Measurements from ENCODE around the gene PCMT1. TPM values are rescaled to one million over a fixed set of nuclear protein-coding genes. Genes with fewer than 3 reads are reported as not detected.

Gene PCMT1
- total RNA-seq, 1 donor from 2014 or later: 105 TPM

- peaks cover 0 to 18% of the 10 kb centered on the region in 2 donors for H3K36me3 ChIP-seq
- intact Hi-C loops (cut with DNase I): no loop called here
Measured at GRCh38 chr6:149823013-149823412, 73.5 kb downstream of the PCMT1 start.

GRCh38 chr6:149825292-149825691 is 75.8 kb downstream of the PCMT1 start:
- intact Hi-C loops (cut with DNase I): no loop called here
- H3K27ac ChIP-seq: no peak overlapping the region
- H3K4me1 ChIP-seq: no peaks in the 10 kb centered on the region
- H3K27me3 ChIP-seq: no peaks in the 10 kb centered on the region
- DNase-seq (ENCODE audit: extremely low spot score in 2 of 2): no peak
- no peaks in the 10 kb centered on the region for H3K9me3 ChIP-seq
- H3K36me3 ChIP-seq: peaks cover 0 to 18% of the 10 kb centered on the region in 2 donors
- H3K4me3 ChIP-seq: no peak overlapping the region
- no peak for TF ChIP-seq POLR2A (IDR thresholded peaks at IDR 0.05)
- no peak for TF ChIP-seq POLR2AphosphoS5 (IDR thresholded peaks at IDR 0.05; ENCODE audit: insufficient read depth in 1 of 2, low read depth in 1 of 2)
- TF ChIP-seq, protein P1, sequence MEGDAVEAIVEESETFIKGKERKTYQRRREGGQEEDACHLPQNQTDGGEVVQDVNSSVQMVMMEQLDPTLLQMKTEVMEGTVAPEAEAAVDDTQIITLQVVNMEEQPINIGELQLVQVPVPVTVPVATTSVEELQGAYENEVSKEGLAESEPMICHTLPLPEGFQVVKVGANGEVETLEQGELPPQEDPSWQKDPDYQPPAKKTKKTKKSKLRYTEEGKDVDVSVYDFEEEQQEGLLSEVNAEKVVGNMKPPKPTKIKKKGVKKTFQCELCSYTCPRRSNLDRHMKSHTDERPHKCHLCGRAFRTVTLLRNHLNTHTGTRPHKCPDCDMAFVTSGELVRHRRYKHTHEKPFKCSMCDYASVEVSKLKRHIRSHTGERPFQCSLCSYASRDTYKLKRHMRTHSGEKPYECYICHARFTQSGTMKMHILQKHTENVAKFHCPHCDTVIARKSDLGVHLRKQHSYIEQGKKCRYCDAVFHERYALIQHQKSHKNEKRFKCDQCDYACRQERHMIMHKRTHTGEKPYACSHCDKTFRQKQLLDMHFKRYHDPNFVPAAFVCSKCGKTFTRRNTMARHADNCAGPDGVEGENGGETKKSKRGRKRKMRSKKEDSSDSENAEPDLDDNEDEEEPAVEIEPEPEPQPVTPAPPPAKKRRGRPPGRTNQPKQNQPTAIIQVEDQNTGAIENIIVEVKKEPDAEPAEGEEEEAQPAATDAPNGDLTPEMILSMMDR (IDR thresholded peaks at IDR 0.05): no peak

More at GRCh38 chr6:149823013-149823412, 73.5 kb downstream of the PCMT1 start:
- Histone ChIP-seq H3K27me3 (no peaks in the 10 kb centered on the region), H3K4me1 (no peaks in the 10 kb centered on the region), H3K9me3 (no peaks in the 10 kb centered on the region), H3K4me3 (no peak overlapping the region), H3K27ac (no peak overlapping the region)
- TF ChIP-seq, protein P1 (IDR thresholded peaks at IDR 0.05): no peak
- TF ChIP-seq POLR2A (IDR thresholded peaks at IDR 0.05): no peak
- no peak for TF ChIP-seq POLR2AphosphoS5 (IDR thresholded peaks at IDR 0.05; ENCODE audit: insufficient read depth in 1 of 2, low read depth in 1 of 2)
- no peak for DNase-seq (ENCODE audit: extremely low spot score in 2 of 2)

DNA sequence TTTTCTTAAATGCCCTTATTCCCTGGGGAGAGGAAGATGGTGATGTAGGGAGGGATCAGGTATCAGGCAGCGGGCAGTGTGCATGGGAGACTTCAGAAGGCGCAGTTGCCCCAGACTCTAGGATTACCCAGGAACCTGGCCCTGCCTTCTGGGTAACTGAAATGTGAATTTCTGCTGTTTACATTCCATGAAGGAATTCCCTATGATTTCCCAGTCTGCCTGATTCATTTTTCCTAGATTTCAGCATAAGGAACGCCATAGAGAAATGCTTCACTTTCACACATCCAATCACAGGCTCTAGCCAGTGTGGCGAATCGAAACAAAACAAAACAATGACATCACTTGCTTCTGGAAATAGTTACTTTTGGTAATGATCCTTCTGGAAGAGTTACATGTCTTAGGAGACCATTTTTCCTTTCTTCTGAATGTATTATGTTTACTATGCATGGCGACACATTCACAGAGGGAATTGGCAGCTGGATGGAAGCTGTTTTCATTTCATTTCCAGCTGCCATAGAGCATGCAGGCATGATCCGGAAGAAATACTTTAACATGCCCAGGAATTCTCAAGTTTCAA is 81.3 kb downstream of the PCMT1 start:
- Histone ChIP-seq H3K36me3 (peaks cover 0 to 7% of the 10 kb centered on the region in 2 donors), H3K4me3 (no peak overlapping the region)

GRCh38 chr6:149831308-149831820 is 81.8 kb downstream of the PCMT1 start:
- Histone ChIP-seq H3K27ac (no peak overlapping the region), H3K4me3 (no peak overlapping the region), H3K9me3 (no peaks in the 10 kb centered on the region), H3K4me1 (no peaks in the 10 kb centered on the region), H3K27me3 (no peaks in the 10 kb centered on the region), H3K36me3 (peaks cover 0 to 9% of the 10 kb centered on the region in 2 donors)
- TF ChIP-seq, protein P1 (IDR thresholded peaks at IDR 0.05): no peak
- TF ChIP-seq POLR2A (IDR thresholded peaks at IDR 0.05) (no peak), POLR2AphosphoS5 (IDR thresholded peaks at IDR 0.05; ENCODE audit: insufficient read depth in 1 of 2, low read depth in 1 of 2) (no peak)
- intact Hi-C loops (cut with DNase I): no loop called here
- DNase-seq (ENCODE audit: extremely low spot score in 2 of 2): no peak

More for the DNA sequence above, 81.3 kb downstream of the PCMT1 start:
- no peak for DNase-seq (ENCODE audit: extremely low spot score in 2 of 2)
- H3K9me3 ChIP-seq: no peaks in the 10 kb centered on the region
- no peaks in the 10 kb centered on the region for H3K4me1 ChIP-seq
- intact Hi-C loops (cut with DNase I): no loop called here
- no peak overlapping the region for H3K27ac ChIP-seq
- TF ChIP-seq, protein P1 (IDR thresholded peaks at IDR 0.05): no peak
- TF ChIP-seq POLR2A (IDR thresholded peaks at IDR 0.05): no peak
- TF ChIP-seq POLR2AphosphoS5 (IDR thresholded peaks at IDR 0.05; ENCODE audit: insufficient read depth in 1 of 2, low read depth in 1 of 2): no peak
- no peaks in the 10 kb centered on the region for H3K27me3 ChIP-seq

DNA sequence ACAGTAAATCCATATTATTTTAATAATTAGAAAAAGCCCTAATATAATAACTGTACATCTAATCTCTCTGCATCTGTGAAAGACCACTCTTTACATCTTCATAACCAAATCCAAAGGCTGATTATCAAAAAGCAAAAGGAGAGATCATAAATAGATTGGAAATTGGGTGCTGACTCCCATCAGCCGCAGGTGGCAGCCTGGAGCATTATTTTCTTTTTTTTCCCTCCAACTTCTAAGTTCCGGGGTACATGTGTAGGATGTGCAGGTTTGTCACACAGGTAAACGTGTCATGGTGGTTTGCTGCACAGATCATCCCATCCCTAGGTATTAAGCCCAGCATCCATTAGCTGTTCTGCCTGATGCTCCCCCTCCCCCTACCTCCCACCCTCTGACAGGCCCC is 84.1 kb downstream of the PCMT1 start:
- H3K4me3 ChIP-seq: no peak overlapping the region

More for the DNA sequence above, 84.1 kb downstream of the PCMT1 start:
- intact Hi-C loops (cut with DNase I): no loop called here
- DNase-seq (ENCODE audit: extremely low spot score in 2 of 2): no peak
- Histone ChIP-seq H3K36me3 (peaks cover 0 to 9% of the 10 kb centered on the region in 2 donors), H3K27ac (no peak overlapping the region), H3K9me3 (no peaks in the 10 kb centered on the region), H3K4me1 (no peaks in the 10 kb centered on the region), H3K27me3 (no peaks in the 10 kb centered on the region)
- TF ChIP-seq POLR2AphosphoS5 (IDR thresholded peaks at IDR 0.05; ENCODE audit: insufficient read depth in 1 of 2, low read depth in 1 of 2) (no peak), POLR2A (IDR thresholded peaks at IDR 0.05) (no peak)
- TF ChIP-seq, protein P1 (IDR thresholded peaks at IDR 0.05): no peak
